HEK293 (cell line): ENCODE results near the gene PTGFRN.

Experiments
- BCL11B ChIP-seq: fragments of 450-650 bp; formaldehyde crosslinking; IDR thresholded peaks from 2 replicates; pipeline ENCODE4 v1.5.1; 2016; ENCODE audit warnings: low read depth, missing biosample characterization, missing genetic modification characterization
- IKZF3 ChIP-seq: fragments of 450-650 bp; IDR thresholded peaks from 2 replicates; pipeline ENCODE4 v1.5.0; 2018; ENCODE audit warnings: missing biosample characterization, mild to moderate bottlenecking, missing genetic modification characterization, moderate library complexity
- INSM2 ChIP-seq: fragments of 450-650 bp; formaldehyde crosslinking; IDR thresholded peaks from 2 replicates; pipeline ENCODE4 v1.5.1; 2016; ENCODE audit warnings: missing biosample characterization, missing genetic modification characterization
- KLF17 ChIP-seq: fragments of 450-650 bp; formaldehyde crosslinking; IDR thresholded peaks from 2 replicates; pipeline ENCODE4 v1.5.1; 2016; ENCODE audit warnings: missing biosample characterization, missing genetic modification characterization
- MYNN ChIP-seq: fragments of 450-650 bp; formaldehyde crosslinking; IDR thresholded peaks from 2 replicates; pipeline ENCODE4 v1.5.1; 2016; ENCODE audit warnings: missing biosample characterization, missing genetic modification characterization, borderline replicate concordance
- PRDM1 ChIP-seq: fragments of 450-650 bp; formaldehyde crosslinking; IDR thresholded peaks from 2 replicates; pipeline ENCODE4; 2016; ENCODE audit warnings: missing biosample characterization, missing genetic modification characterization
- SP2 ChIP-seq: fragments of 450-650 bp; formaldehyde crosslinking; IDR thresholded peaks from 2 replicates; pipeline ENCODE4 v1.5.1; 2016; ENCODE audit warnings: missing biosample characterization, missing genetic modification characterization
- SP3 ChIP-seq: fragments of 450-650 bp; formaldehyde crosslinking; IDR thresholded peaks from 2 replicates; pipeline ENCODE4 v1.5.1; 2016; ENCODE audit warnings: missing biosample characterization, missing genetic modification characterization
- WT1 ChIP-seq: fragments of 450-650 bp; formaldehyde crosslinking; IDR thresholded peaks from 2 replicates; pipeline ENCODE4 v1.5.1; 2016; ENCODE audit warnings: missing biosample characterization, missing genetic modification characterization
- YY1 ChIP-seq: fragments of 450-650 bp; formaldehyde crosslinking; IDR thresholded peaks from 2 replicates; pipeline ENCODE4 v1.5.1; 2018; ENCODE audit warnings: missing biosample characterization, missing genetic modification characterization
- ZBTB1 ChIP-seq: fragments of 450-650 bp; formaldehyde crosslinking; IDR thresholded peaks from 2 replicates; pipeline ENCODE4 v1.5.1; 2016; ENCODE audit warnings: missing biosample characterization, missing genetic modification characterization
- ZEB2 ChIP-seq: fragments of 450-650 bp; formaldehyde crosslinking; IDR thresholded peaks from 2 replicates; pipeline ENCODE4 v1.5.1; 2016; ENCODE audit warnings: missing biosample characterization, missing genetic modification characterization
- ZFP3 ChIP-seq: fragments of 450-650 bp; formaldehyde crosslinking; IDR thresholded peaks from 2 replicates; pipeline ENCODE4 v1.5.1; 2016; ENCODE audit warnings: low read depth, missing biosample characterization, missing genetic modification characterization
- ZIC2 ChIP-seq: fragments of 450-650 bp; formaldehyde crosslinking; IDR thresholded peaks from 2 replicates; pipeline ENCODE4 v1.5.1; 2016; ENCODE audit warnings: missing biosample characterization, missing genetic modification characterization
- ZNF112 ChIP-seq: fragments of 450-650 bp; formaldehyde crosslinking; IDR thresholded peaks from 2 replicates; pipeline ENCODE4 v1.5.0; 2017; ENCODE audit warnings: missing biosample characterization, missing genetic modification characterization
- ZNF121 ChIP-seq: fragments of 450-650 bp; formaldehyde crosslinking; IDR thresholded peaks from 2 replicates; pipeline ENCODE4 v1.5.1; 2016; ENCODE audit warnings: missing biosample characterization, missing genetic modification characterization
- ZNF133 ChIP-seq: fragments of 450-650 bp; formaldehyde crosslinking; IDR thresholded peaks from 2 replicates; pipeline ENCODE4 v1.5.1; 2016; ENCODE audit warnings: missing biosample characterization, missing genetic modification characterization
- ZNF155 ChIP-seq: fragments of 450-650 bp; formaldehyde crosslinking; IDR thresholded peaks from 2 replicates; pipeline ENCODE4 v1.5.1; 2016; ENCODE audit warnings: missing biosample characterization, missing genetic modification characterization
- ZNF175 ChIP-seq: fragments of 450-650 bp; formaldehyde crosslinking; IDR thresholded peaks from 2 replicates; pipeline ENCODE4 v1.5.1; 2016; ENCODE audit warnings: missing biosample characterization, missing genetic modification characterization
- ZNF23 ChIP-seq: fragments of 450-650 bp; formaldehyde crosslinking; IDR thresholded peaks from 2 replicates; pipeline ENCODE4 v1.5.1; 2016; ENCODE audit warnings: missing biosample characterization, missing genetic modification characterization, borderline replicate concordance
- ZNF274 ChIP-seq, 2 experiments: fragments of 200-500 bp in 1 of 2; fragments of 450-650 bp in 1 of 2; sonication (Bioruptor generic) in 1 of 2; formaldehyde crosslinking in 1 of 2; IDR thresholded peaks; 2 replicates each; pipeline versions ENCODE4 v1.5.1 to v1.6.1; 2014 to 2016; ENCODE audit warnings: borderline replicate concordance in 1 of 2, inconsistent platforms in 1 of 2, low read length in 1 of 2, missing biosample characterization in 1 of 2, missing genetic modification characterization in 1 of 2
- ZNF350 ChIP-seq: fragments of 450-650 bp; formaldehyde crosslinking; IDR thresholded peaks from 2 replicates; pipeline ENCODE4 v1.5.0; 2017; ENCODE audit warnings: missing biosample characterization, mild to moderate bottlenecking, missing genetic modification characterization
- ZNF391 ChIP-seq: fragments of 450-650 bp; formaldehyde crosslinking; IDR thresholded peaks from 2 replicates; pipeline ENCODE4 v1.5.1; 2016; ENCODE audit warnings: low read depth, missing biosample characterization, missing genetic modification characterization, borderline replicate concordance
- ZNF404 ChIP-seq: fragments of 450-650 bp; formaldehyde crosslinking; IDR thresholded peaks from 2 replicates; pipeline ENCODE4 v1.5.1; 2017; ENCODE audit warnings: missing biosample characterization, missing genetic modification characterization
- ZNF433 ChIP-seq: fragments of 450-650 bp; formaldehyde crosslinking; IDR thresholded peaks from 2 replicates; pipeline ENCODE4 v1.5.1; 2016; ENCODE audit warnings: missing biosample characterization, missing genetic modification characterization, low read depth
- ZNF473 ChIP-seq: fragments of 450-650 bp; formaldehyde crosslinking; IDR thresholded peaks from 2 replicates; pipeline ENCODE4 v1.5.1; 2017; ENCODE audit warnings: missing biosample characterization, missing genetic modification characterization
- ZNF48 ChIP-seq: fragments of 450-650 bp; formaldehyde crosslinking; IDR thresholded peaks from 2 replicates; pipeline ENCODE4 v1.5.1; 2016; ENCODE audit warnings: missing biosample characterization, missing genetic modification characterization
- ZNF548 ChIP-seq: fragments of 450-650 bp; formaldehyde crosslinking; IDR thresholded peaks from 2 replicates; pipeline ENCODE4 v1.5.1; 2016; ENCODE audit warnings: missing biosample characterization, missing genetic modification characterization
- ZNF610 ChIP-seq: fragments of 450-650 bp; formaldehyde crosslinking; IDR thresholded peaks from 2 replicates; pipeline ENCODE4 v1.5.1; 2016; ENCODE audit warnings: missing biosample characterization, missing genetic modification characterization, borderline replicate concordance
- ZNF624 ChIP-seq: fragments of 450-650 bp; formaldehyde crosslinking; IDR thresholded peaks from 2 replicates; pipeline ENCODE4 v1.5.1; 2017; ENCODE audit warnings: missing biosample characterization, missing genetic modification characterization
- ZNF670 ChIP-seq: fragments of 450-650 bp; formaldehyde crosslinking; IDR thresholded peaks from 2 replicates; pipeline ENCODE4 v1.5.1; 2016; ENCODE audit warnings: missing biosample characterization, missing genetic modification characterization, low read depth
- ZNF677 ChIP-seq: fragments of 450-650 bp; IDR thresholded peaks from 2 replicates; pipeline ENCODE4 v1.5.0; 2018; ENCODE audit warnings: missing biosample characterization, mild to moderate bottlenecking, missing genetic modification characterization, moderate library complexity
- ZNF701 ChIP-seq: fragments of 450-650 bp; formaldehyde crosslinking; IDR thresholded peaks from 2 replicates; pipeline ENCODE4 v1.5.1; 2016; ENCODE audit warnings: missing biosample characterization, missing genetic modification characterization
- ZNF707 ChIP-seq: fragments of 450-650 bp; formaldehyde crosslinking; IDR thresholded peaks from 2 replicates; pipeline ENCODE4 v1.5.1; 2016; ENCODE audit warnings: missing biosample characterization, missing genetic modification characterization
- ZNF792 ChIP-seq: fragments of 450-650 bp; formaldehyde crosslinking; IDR thresholded peaks from 2 replicates; pipeline ENCODE4 v1.5.1; 2016; ENCODE audit warnings: missing biosample characterization, missing genetic modification characterization
- TF ChIP-seq, protein P1 (sequence below): fragments of 450-650 bp; formaldehyde crosslinking; IDR thresholded peaks from 2 replicates; pipeline ENCODE4 v1.5.1; 2016; ENCODE audit warnings: missing biosample characterization, missing genetic modification characterization
- TF ChIP-seq, protein P2 (sequence below): fragments of 450-650 bp; formaldehyde crosslinking; IDR thresholded peaks from 2 replicates; pipeline ENCODE4 v1.5.1; 2017; ENCODE audit warnings: missing biosample characterization, missing genetic modification characterization

PTGFRN gene

DNA sequence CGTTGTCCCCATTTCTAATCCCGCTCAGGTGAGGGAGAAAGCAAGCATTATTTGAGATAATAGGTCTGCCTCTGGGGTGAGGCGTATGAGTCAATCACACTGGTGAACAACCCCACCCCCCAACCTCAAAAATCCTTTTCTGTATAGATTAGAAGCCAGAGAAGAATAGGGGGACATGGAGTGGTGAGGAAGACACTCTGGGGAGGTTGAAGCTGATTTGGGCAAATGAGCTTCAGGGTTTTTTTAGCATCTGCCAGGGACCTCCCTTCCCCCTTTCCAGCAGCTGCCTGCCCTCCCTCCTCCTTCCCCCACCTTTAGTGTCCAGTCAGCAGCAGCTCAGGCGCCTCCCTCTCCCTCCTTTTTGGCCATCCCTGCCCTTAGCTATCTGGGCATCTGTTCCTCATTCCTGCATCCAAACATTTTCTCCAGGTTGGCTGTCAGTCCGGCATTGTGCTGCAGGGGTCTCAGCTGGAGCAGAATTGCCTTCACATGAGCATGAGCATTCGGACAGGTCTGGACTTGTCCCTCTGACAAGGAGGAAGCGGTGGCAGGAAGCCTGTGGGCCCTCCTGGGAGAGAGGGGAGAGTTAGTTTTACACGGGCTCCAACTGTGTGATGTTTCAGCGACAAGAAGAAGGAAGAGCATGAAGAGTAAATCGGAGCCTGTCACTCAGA, 30.8 kb upstream of the PTGFRN start (continued):
- TF ChIP-seq ZNF433 (tag by site-specific recombination) (no peak), ZNF391 (tag by site-specific recombination) (0 out of 2 replicates have a peak, but pooled peaks have one; percentile 30), ZNF624 (tag by site-specific recombination) (no peak), ZNF48 (tag by site-specific recombination) (no peak), ZNF23 (tag by site-specific recombination) (no peak), IKZF3 (tag by site-specific recombination) (peak; percentile 53; the same call in 1 of the 2 replicates), ZNF792 (tag by site-specific recombination) (no peak), ZEB2 (peak; percentile 26; the same call in 1 of the 2 replicates), ZNF404 (tag by site-specific recombination) (no peak), ZNF155 (tag by site-specific recombination) (no peak), ZNF274 (IDR thresholded peaks at IDR 0.05; ENCODE audit: low read length) (no peak), ZNF274 (tag by site-specific recombination; IDR thresholded peaks at IDR 0.05; ENCODE audit: borderline replicate concordance) (no peak), ZBTB1 (tag by site-specific recombination) (no peak), MYNN (tag by site-specific recombination) (no peak), ZNF707 (0 out of 2 replicates have a peak, but pooled peaks have one; percentile 12), ZFP3 (no peak), SP3 (tag by site-specific recombination) (no peak), ZNF548 (tag by site-specific recombination) (no peak), ZNF473 (no peak), BCL11B (tag by site-specific recombination) (no peak), ZNF112 (tag by site-specific recombination) (no peak), SP2 (tag by site-specific recombination) (no peak), ZNF175 (no peak), ZNF350 (tag by site-specific recombination) (no peak), ZNF121 (tag by site-specific recombination) (0 out of 2 replicates have a peak, but pooled peaks have one; percentile 15), PRDM1 (no peak), YY1 (tag by site-specific recombination) (no peak), ZNF670 (tag by site-specific recombination) (no peak), WT1 (peak; percentile 64), ZIC2 (tag by site-specific recombination) (peak; percentile 93), ZNF677 (no peak), KLF17 (tag by site-specific recombination) (0 out of 2 replicates have a peak, but pooled peaks have one; percentile 11), ZNF610 (no peak), ZNF133 (tag by site-specific recombination) (0 out of 2 replicates have a peak, but pooled peaks have one; percentile 26), ZNF701 (no peak), INSM2 (no peak)
- TF ChIP-seq, protein P1, sequence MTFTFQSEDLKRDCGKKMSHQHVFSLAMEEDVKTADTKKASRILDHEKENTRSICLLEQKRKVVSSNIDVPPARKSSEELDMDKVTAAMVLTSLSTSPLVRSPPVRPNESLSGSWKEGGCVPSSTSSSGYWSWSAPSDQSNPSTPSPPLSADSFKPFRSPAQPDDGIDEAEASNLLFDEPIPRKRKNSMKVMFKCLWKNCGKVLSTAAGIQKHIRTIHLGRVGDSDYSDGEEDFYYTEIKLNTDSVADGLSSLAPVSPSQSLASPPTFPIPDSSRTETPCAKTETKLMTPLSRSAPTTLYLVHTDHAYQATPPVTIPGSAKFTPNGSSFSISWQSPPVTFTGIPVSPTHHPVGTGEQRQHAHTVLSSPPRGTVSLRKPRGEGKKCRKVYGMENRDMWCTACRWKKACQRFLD (tag by site-specific recombination): no peak
- TF ChIP-seq, protein P2, sequence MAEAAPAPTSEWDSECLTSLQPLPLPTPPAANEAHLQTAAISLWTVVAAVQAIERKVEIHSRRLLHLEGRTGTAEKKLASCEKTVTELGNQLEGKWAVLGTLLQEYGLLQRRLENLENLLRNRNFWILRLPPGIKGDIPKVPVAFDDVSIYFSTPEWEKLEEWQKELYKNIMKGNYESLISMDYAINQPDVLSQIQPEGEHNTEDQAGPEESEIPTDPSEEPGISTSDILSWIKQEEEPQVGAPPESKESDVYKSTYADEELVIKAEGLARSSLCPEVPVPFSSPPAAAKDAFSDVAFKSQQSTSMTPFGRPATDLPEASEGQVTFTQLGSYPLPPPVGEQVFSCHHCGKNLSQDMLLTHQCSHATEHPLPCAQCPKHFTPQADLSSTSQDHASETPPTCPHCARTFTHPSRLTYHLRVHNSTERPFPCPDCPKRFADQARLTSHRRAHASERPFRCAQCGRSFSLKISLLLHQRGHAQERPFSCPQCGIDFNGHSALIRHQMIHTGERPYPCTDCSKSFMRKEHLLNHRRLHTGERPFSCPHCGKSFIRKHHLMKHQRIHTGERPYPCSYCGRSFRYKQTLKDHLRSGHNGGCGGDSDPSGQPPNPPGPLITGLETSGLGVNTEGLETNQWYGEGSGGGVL (tag by site-specific recombination): peak; percentile 94
